KOPT-K1 (cell line): ENCODE data around the gene SLC45A3.

Experiments
- H3K27ac ChIP-seq: fragments of 200-600 bp; sonication (generic); 2 replicates; pipeline ENCODE4 v1.5.1; 2016; ENCODE audit warnings: antibody characterized with exemption, mild to moderate bottlenecking, low read depth, low read length; ENCODE audit not compliant: poor library complexity, severe bottlenecking
- H3K36me3 ChIP-seq: fragments of 200-600 bp; sonication (generic); 2 replicates; pipeline ENCODE4 v1.5.1; 2017; ENCODE audit warnings: antibody characterized with exemption, mild to moderate bottlenecking, low read length, moderate library complexity; ENCODE audit not compliant: insufficient read depth
- H3K9me3 ChIP-seq: fragments of 200-600 bp; sonication (generic); 2 replicates; pipeline ENCODE4 v1.5.1; 2017; ENCODE audit warnings: antibody characterized with exemption, low read length, mild to moderate bottlenecking; ENCODE audit not compliant: insufficient read depth, poor library complexity, severe bottlenecking

SLC45A3 gene

GRCh38 chr1:205619376-205619775 lies 60.9 kb downstream of the SLC45A3 start:
- Histone ChIP-seq H3K27ac (no peak overlapping the region), H3K9me3 (no peaks in the 10 kb centered on the region), H3K36me3 (peaks cover 100% of the 10 kb centered on the region)

- Histone ChIP-seq H3K27ac (no peak overlapping the region), H3K9me3 (no peaks in the 10 kb centered on the region), H3K36me3 (peaks cover 98% of the 10 kb centered on the region)
Observed at GRCh38 chr1:205616563-205617293, 63.6 kb downstream of the SLC45A3 start.

GRCh38 chr1:205615789-205616188 lies 64.5 kb downstream of the SLC45A3 start:
- Histone ChIP-seq H3K9me3 (no peaks in the 10 kb centered on the region), H3K36me3 (peaks cover 98% of the 10 kb centered on the region), H3K27ac (no peak overlapping the region)

GRCh38 chr1:205613854-205614412 lies 66.4 kb downstream of the SLC45A3 start:
- H3K9me3 ChIP-seq, result no peaks in the 10 kb centered on the region
- no peak overlapping the region for H3K27ac ChIP-seq
- H3K36me3 ChIP-seq, result peaks cover 98% of the 10 kb centered on the region

GRCh38 chr1:205612556-205612955 lies 67.8 kb downstream of the SLC45A3 start:
- H3K36me3 ChIP-seq, result peaks cover 95% of the 10 kb centered on the region
- no peak overlapping the region for H3K27ac ChIP-seq
- no peaks in the 10 kb centered on the region for H3K9me3 ChIP-seq

GRCh38 chr1:205612104-205612503 lies 68.2 kb downstream of the SLC45A3 start:
- H3K27ac ChIP-seq, result no peak overlapping the region
- no peaks in the 10 kb centered on the region for H3K9me3 ChIP-seq
- peaks cover 95% of the 10 kb centered on the region for H3K36me3 ChIP-seq

- peaks cover 94% of the 10 kb centered on the region for H3K36me3 ChIP-seq
- no peak overlapping the region for H3K27ac ChIP-seq
Observed at GRCh38 chr1:205610901-205611466, 69.3 kb downstream of the SLC45A3 start.

GRCh38 chr1:205610036-205610435 lies 70.3 kb downstream of the SLC45A3 start:
- Histone ChIP-seq H3K9me3 (no peaks in the 10 kb centered on the region), H3K36me3 (peaks cover 92% of the 10 kb centered on the region), H3K27ac (no peak overlapping the region)

More at GRCh38 chr1:205610901-205611466, 69.3 kb downstream of the SLC45A3 start:
- no peaks in the 10 kb centered on the region for H3K9me3 ChIP-seq
